ENCODE results near the gene SFN. TPM values are rescaled to one million over a fixed set of nuclear protein-coding genes. Genes with fewer than 3 reads are reported as not detected.
A peak's percentile ranks its signal among the peaks of the same experiment; 100 is the strongest.

SFN gene
- polyA plus RNA-seq, 2 of the 4 experiments (the other 2 are of a cell fraction), result 39.8 to 141 TPM

DNA sequence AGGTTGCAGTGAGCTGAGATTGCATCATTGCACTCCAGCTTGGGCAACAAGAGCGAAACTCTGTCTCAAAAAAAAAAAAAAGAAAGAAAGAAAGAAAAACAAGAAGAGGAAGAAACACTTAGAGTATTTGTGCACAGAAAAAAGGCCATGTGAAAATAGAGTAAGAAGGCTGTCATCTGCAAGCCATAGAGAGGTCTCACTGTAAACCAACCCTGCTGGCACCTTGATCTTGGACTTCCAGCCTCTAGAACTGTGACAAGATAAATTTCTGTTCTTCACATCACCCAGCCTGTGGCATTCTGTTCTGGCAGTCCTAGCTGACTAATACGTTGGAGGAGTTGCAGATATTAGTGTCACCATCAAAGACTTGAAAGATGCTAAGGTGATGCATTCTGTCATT, 48.6 kb upstream of the SFN start:
- Histone ChIP-seq H3K9me3 (no peaks in the 10 kb centered on the region), H3K4me3 (no peak overlapping the region), H3K4me1 (no peaks in the 10 kb centered on the region; the same call in 2 of the 3 replicates), H3K27ac (no peak overlapping the region), H3K4me2 (no peak overlapping the region)
- FAIRE-seq (no peak), DNase-seq (ENCODE audit: low read depth in 1 of 2, low spot score in 1 of 2) (no peak), ATAC-seq (no peak)
- CTCF ChIA-PET, result interaction anchor here (1.0 kb wide), 2 partner anchors 12 to 72 kb away, joined by 3 read pairs; partner anchors contain the start of gene ZDHHC18
- POLR2A ChIA-PET, result no interaction called here
- no peak for TF ChIP-seq CBX2 (IDR thresholded peaks at IDR 0.05; ENCODE audit: borderline replicate concordance, low read depth)
- TF ChIP-seq, protein P1, sequence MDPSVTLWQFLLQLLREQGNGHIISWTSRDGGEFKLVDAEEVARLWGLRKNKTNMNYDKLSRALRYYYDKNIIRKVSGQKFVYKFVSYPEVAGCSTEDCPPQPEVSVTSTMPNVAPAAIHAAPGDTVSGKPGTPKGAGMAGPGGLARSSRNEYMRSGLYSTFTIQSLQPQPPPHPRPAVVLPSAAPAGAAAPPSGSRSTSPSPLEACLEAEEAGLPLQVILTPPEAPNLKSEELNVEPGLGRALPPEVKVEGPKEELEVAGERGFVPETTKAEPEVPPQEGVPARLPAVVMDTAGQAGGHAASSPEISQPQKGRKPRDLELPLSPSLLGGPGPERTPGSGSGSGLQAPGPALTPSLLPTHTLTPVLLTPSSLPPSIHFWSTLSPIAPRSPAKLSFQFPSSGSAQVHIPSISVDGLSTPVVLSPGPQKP (IDR thresholded peaks at IDR 0.05; ENCODE audit: low read depth, low read length), result no peak
- TF ChIP-seq NR3C1 (IDR thresholded peaks at IDR 0.05), result no peak
- TF ChIP-seq KDM5A (IDR thresholded peaks at IDR 0.05), result no peak
- TF ChIP-seq CBX8 (IDR thresholded peaks at IDR 0.05), result no peak
- no peak for TF ChIP-seq CTCF (IDR thresholded peaks at IDR 0.05)
- whole genome bisulfite sequencing (ENCODE audit: missing lambda C conversion rate), result 96% methylated on average over 2 of the region's 2 CpGs

GRCh38 chr1:26814893-26815292, 48.1 kb upstream of the SFN start:
- ChIA-PET POLR2A (no interaction called here), CTCF (interaction anchor here (1.0 kb wide), 2 partner anchors 11 to 72 kb away, joined by 3 read pairs; partner anchors contain the start of gene ZDHHC18)
- no peak for DNase-seq (ENCODE audit: low read depth in 1 of 2, low spot score in 1 of 2)
- no peak for ATAC-seq
- Histone ChIP-seq H3K27ac (no peak overlapping the region), H3K4me1 (no peaks in the 10 kb centered on the region; the same call in 2 of the 3 replicates), H3K9me3 (no peaks in the 10 kb centered on the region), H3K4me3 (no peak overlapping the region), H3K4me2 (no peak overlapping the region)
- WGBS (ENCODE audit: missing lambda C conversion rate), result 90% methylated on average over 3 of the region's 3 CpGs
- FAIRE-seq, result no peak
- TF ChIP-seq ZC3H11A (IDR thresholded peaks at IDR 0.05), result no peak
- TF ChIP-seq, protein P2, sequence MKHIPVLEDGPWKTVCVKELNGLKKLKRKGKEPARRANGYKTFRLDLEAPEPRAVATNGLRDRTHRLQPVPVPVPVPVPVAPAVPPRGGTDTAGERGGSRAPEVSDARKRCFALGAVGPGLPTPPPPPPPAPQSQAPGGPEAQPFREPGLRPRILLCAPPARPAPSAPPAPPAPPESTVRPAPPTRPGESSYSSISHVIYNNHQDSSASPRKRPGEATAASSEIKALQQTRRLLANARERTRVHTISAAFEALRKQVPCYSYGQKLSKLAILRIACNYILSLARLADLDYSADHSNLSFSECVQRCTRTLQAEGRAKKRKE (CRISPR knock-in tag; IDR thresholded peaks at IDR 0.05; ENCODE audit: low read depth), result no peak
- no peak for TF ChIP-seq FOSL2 (IDR thresholded peaks at IDR 0.05)
- TF ChIP-seq FOSL2 (CRISPR knock-in tag; IDR thresholded peaks at IDR 0.05), result no peak
- no peak for TF ChIP-seq ESRRA (IDR thresholded peaks at IDR 0.05; ENCODE audit: borderline replicate concordance, low read length)
- TF ChIP-seq HEYL (CRISPR knock-in tag; IDR thresholded peaks at IDR 0.05), result no peak
- TF ChIP-seq PBX3 (IDR thresholded peaks at IDR 0.05), result no peak
- TF ChIP-seq CHD2 (IDR thresholded peaks at IDR 0.05; ENCODE audit: low read length, partially characterized antibody), result no peak
- no peak for TF ChIP-seq HES2 (IDR thresholded peaks at IDR 0.05)
- TF ChIP-seq FOXS1 (CRISPR knock-in tag; IDR thresholded peaks at IDR 0.05), result no peak
- no peak for TF ChIP-seq MAZ (IDR thresholded peaks at IDR 0.05; ENCODE audit: borderline replicate concordance, low read depth, low read length)

GRCh38 chr1:26820784-26821269, 42.1 kb upstream of the SFN start:
- no peak for FAIRE-seq
- ChIA-PET CTCF (interaction anchor here (1.2 to 3.7 kb wide), 2 partner anchors 10 to 11 kb away, joined by 4 to 17 read pairs; no protein-coding TSS in a partner anchor), POLR2A (no interaction called here)
- Histone ChIP-seq H3K4me3 (no peak overlapping the region), H3K4me1 (peaks cover 7% of the 10 kb centered on the region), H3K4me2 (peak overlapping the region; percentile 21; the same call in 1 of the 3 replicates), H3K9me3 (no peaks in the 10 kb centered on the region), H3K27ac (no peak overlapping the region)
- 77% methylated on average over 4 of the region's 4 CpGs for WGBS (ENCODE audit: missing lambda C conversion rate)
- ATAC-seq, result peak; percentile 30 to 58; a peak in 3 of 6 replicates
- DNase-seq (ENCODE audit: low read depth in 1 of 2, low spot score in 1 of 2), result no peak
- no peak for TF ChIP-seq TP53 (CRISPR knock-in tag; IDR thresholded peaks at IDR 0.05)
- TF ChIP-seq HES2 (IDR thresholded peaks at IDR 0.05), result no peak
- TF ChIP-seq, protein P3, sequence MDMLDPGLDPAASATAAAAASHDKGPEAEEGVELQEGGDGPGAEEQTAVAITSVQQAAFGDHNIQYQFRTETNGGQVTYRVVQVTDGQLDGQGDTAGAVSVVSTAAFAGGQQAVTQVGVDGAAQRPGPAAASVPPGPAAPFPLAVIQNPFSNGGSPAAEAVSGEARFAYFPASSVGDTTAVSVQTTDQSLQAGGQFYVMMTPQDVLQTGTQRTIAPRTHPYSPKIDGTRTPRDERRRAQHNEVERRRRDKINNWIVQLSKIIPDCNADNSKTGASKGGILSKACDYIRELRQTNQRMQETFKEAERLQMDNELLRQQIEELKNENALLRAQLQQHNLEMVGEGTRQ (IDR thresholded peaks at IDR 0.05), result no peak
- TF ChIP-seq PHF8 (IDR thresholded peaks at IDR 0.05; ENCODE audit: borderline replicate concordance, low read depth), result no peak
- no peak for TF ChIP-seq ZNF302 (CRISPR knock-in tag; IDR thresholded peaks at IDR 0.05)
- no peak for TF ChIP-seq HOXA7 (CRISPR knock-in tag; IDR thresholded peaks at IDR 0.05)
- no peak for TF ChIP-seq NR3C1 (IDR thresholded peaks at IDR 0.05)
- TF ChIP-seq CHD4 (IDR thresholded peaks at IDR 0.05; ENCODE audit: borderline replicate concordance), result no peak
- no peak for TF ChIP-seq CBX2 (IDR thresholded peaks at IDR 0.05; ENCODE audit: borderline replicate concordance, low read depth)
- TF ChIP-seq RAD21 (conservative IDR thresholded peaks at IDR 0.05 in 1 of 2, IDR thresholded peaks at IDR 0.05 in 1 of 2), result no peak
- no peak for TF ChIP-seq CBX8 (IDR thresholded peaks at IDR 0.05)
- TF ChIP-seq NPAS2 (CRISPR knock-in tag; IDR thresholded peaks at IDR 0.05; ENCODE audit: borderline replicate concordance), result no peak
- TF ChIP-seq KDM5A (IDR thresholded peaks at IDR 0.05), result no peak
